GM12878 (cell line): ENCODE results near the gene ERC1. TPM values are rescaled to one million over a fixed set of nuclear protein-coding genes. Genes with fewer than 3 reads are reported as not detected.

Experiments
- ATAC-seq: fragments of 200-7000 bp; cut with Tn5 transposase; 3 replicates; pipeline ENCODE4 v1.9.1; 2020; ENCODE audit warnings: mild to moderate bottlenecking, moderate library complexity
- BruUV-seq: library from RNA; stranded (reverse); fragments of 400-500 nt; replicated peaks from 2 replicates; lab custom pipeline; 2021; lab: Mats Ljungman, UMichigan
- CTCF ChIA-PET: fragments of 300-600 bp; sonication (Branson Sonifier 250); formaldehyde crosslinking; extraction: SDS; loops from one replicate; lab custom pipeline; 2021; ENCODE audit warnings: inconsistent platforms; lab: Yijun Ruan, JAX
- POLR2A ChIA-PET: fragments of 350-600 bp; formaldehyde crosslinking; extraction: SDS; loops from one replicate; lab custom pipeline; 2021; ENCODE audit warnings: inconsistent platforms; lab: Charles Lee
- RAD21 ChIA-PET: fragments of 300-600 bp; sonication (Branson Sonifier 250); formaldehyde crosslinking; loops from one replicate; lab custom pipeline; 2023; ENCODE audit warnings: antibody characterized with exemption; ENCODE audit not compliant: unreplicated experiment; lab: Charles Lee
- SMC1A ChIA-PET: fragments of 300-600 bp; sonication (Branson Sonifier 250); formaldehyde crosslinking; loops from one replicate; lab custom pipeline; 2023; ENCODE audit not compliant: unreplicated experiment, uncharacterized antibody; lab: Charles Lee
- DNase-seq: peaks from one replicate; pipeline ENCODE4 v3.0.0-alpha.2; 2011; ENCODE audit warnings: low read depth, low spot score
- FAIRE-seq: peaks from 3 replicates; lab custom pipeline; 2011; peaks lifted over from hg19 to GRCh38; lab: Jason Lieb, UNC
- H2AFZ ChIP-seq: 2 replicates; pipeline ENCODE4 v1.6.0; 2011; ENCODE audit warnings: low read depth, low read length, control low read depth; ENCODE audit not compliant: control insufficient read depth
- H3K27ac ChIP-seq: 2 replicates; pipeline ENCODE4 v1.5.1; 2011; ENCODE audit warnings: control low read depth; ENCODE audit not compliant: control insufficient read depth, insufficient read depth
- H3K27me3 ChIP-seq, 2 experiments: replicated peaks in 1 of 2; 2 replicates each; pipeline versions ENCODE4 v1.6.0 to v1.6.1; 2011; ENCODE audit warnings: low read length in 1 of 2; ENCODE audit not compliant: control insufficient read depth in 2 of 2, insufficient read depth in 2 of 2
- H3K36me3 ChIP-seq, 2 experiments: 2 replicates each; pipeline ENCODE4 v1.5.1; 2011; ENCODE audit warnings: low read length in 1 of 2; ENCODE audit not compliant: control insufficient read depth in 2 of 2, insufficient read depth in 2 of 2
- H3K4me1 ChIP-seq: 2 replicates; pipeline ENCODE4 v1.6.1; 2011; ENCODE audit warnings: mild to moderate bottlenecking, low read length, moderate library complexity, mixed read lengths; ENCODE audit not compliant: control insufficient read depth, insufficient read depth
- H3K4me2 ChIP-seq: 2 replicates; pipeline ENCODE4 v1.6.0; 2011; ENCODE audit warnings: control low read depth; ENCODE audit not compliant: control insufficient read depth, insufficient read depth
- H3K4me3 ChIP-seq: fragments of 200-600 bp; sonication (generic); 2 replicates; pipeline ENCODE4 v1.5.1; 2016
- H3K79me2 ChIP-seq: 2 replicates; pipeline ENCODE4 v1.6.0; 2011; ENCODE audit warnings: low read length; ENCODE audit not compliant: control insufficient read depth, insufficient read depth
- H3K9ac ChIP-seq: 2 replicates; pipeline ENCODE4 v1.8.0; 2011; ENCODE audit warnings: low read length, control low read depth, mixed read lengths; ENCODE audit not compliant: control insufficient read depth, insufficient read depth
- H3K9me3 ChIP-seq: replicated peaks from 3 replicates; pipeline ENCODE4 v1.5.1; 2011; ENCODE audit warnings: mild to moderate bottlenecking, low read length; ENCODE audit not compliant: control insufficient read depth, insufficient read depth
- H4K20me1 ChIP-seq: 2 replicates; pipeline ENCODE4 v1.6.0; 2011; ENCODE audit not compliant: control insufficient read depth, insufficient read depth
- ETV6 ChIP-seq, 2 experiments: fragments of 450-650 bp in 1 of 2; IDR thresholded peaks in 1 of 2; conservative IDR thresholded peaks in 1 of 2; 2 replicates each; pipeline ENCODE4 v1.6.1; 2014; ENCODE audit warnings: antibody characterized with exemption in 1 of 2, borderline replicate concordance in 1 of 2, low read depth in 1 of 2, mild to moderate bottlenecking in 1 of 2, moderate library complexity in 1 of 2
- GABPA ChIP-seq: IDR thresholded peaks from 2 replicates; pipeline ENCODE4 v1.6.1; 2014; ENCODE audit warnings: antibody characterized with exemption, low read depth, mild to moderate bottlenecking, inconsistent platforms
- HDAC6 ChIP-seq: fragments of 200-600 bp; sonication (generic); IDR thresholded peaks from one replicate; pipeline ENCODE4 v1.8.0; 2017; ENCODE audit warnings: antibody characterized with exemption; ENCODE audit not compliant: unreplicated experiment
- IRF4 ChIP-seq: IDR thresholded peaks from 2 replicates; pipeline ENCODE4 v1.6.1; 2011; ENCODE audit warnings: low read depth, low read length
- MTA3 ChIP-seq: IDR thresholded peaks from 2 replicates; pipeline ENCODE4 v1.6.1; 2012; ENCODE audit warnings: low read length, inconsistent platforms, borderline replicate concordance
- NFIC ChIP-seq: IDR thresholded peaks from 2 replicates; pipeline ENCODE4 v1.6.1; 2012; ENCODE audit warnings: low read depth, mild to moderate bottlenecking, inconsistent platforms, low read length, moderate library complexity
- REST ChIP-seq: IDR thresholded peaks from 2 replicates; pipeline ENCODE4 v1.6.1; 2012; ENCODE audit warnings: mild to moderate bottlenecking, low read depth, low read length
- SPI1 ChIP-seq: IDR thresholded peaks from 2 replicates; pipeline ENCODE4 v1.6.1; 2011; ENCODE audit warnings: low read depth, mild to moderate bottlenecking, low read length, moderate library complexity, borderline replicate concordance; ENCODE audit not compliant: insufficient read depth
- ZNF24 ChIP-seq: fragments of 450-650 bp; IDR thresholded peaks from 2 replicates; pipeline ENCODE4 v1.6.1; 2017; ENCODE audit warnings: antibody characterized with exemption, mild to moderate bottlenecking
- WGBS: methylation state at CpG from one replicate; pipeline ENCODE4 v1.1.6; 2016; ENCODE audit warnings: low lambda C conversion rate; ENCODE audit not compliant: insufficient replicate concordance, insufficient coverage; ENCODE audit errors: missing lambda C conversion rate; 5-methylcytosine and 5-hydroxymethylcytosine counted together
- in situ Hi-C: fragments of 300-500 bp; cut with MboI; formaldehyde crosslinking; loops from 9 replicates; pipeline ENCODE4 v1.14.3; 2018; ENCODE audit warnings: mixed read lengths
- intact Hi-C: fragments of 100-400 bp; cut with micrococcal nuclease; formaldehyde crosslinking; loops from one replicate; pipeline ENCODE4 v1.14.2; 2022; ENCODE audit not compliant: unreplicated experiment
- polyA plus RNA-seq, 11 experiments: library from polyadenylated mRNA; depleted of rRNA in 4 of 11; unstranded in 6 of 11; stranded (reverse) in 5 of 11; fragments of >200 nt; fragmentation: Nextera tagmentation in 4 of 11; fragmentation: Illumina TruSeq in 1 of 11; extraction: Ambion mirVana in 4 of 11; extraction: Trizol in 1 of 11; gene quantifications; 1 replicate in 1 of 11; 2 replicates in 10 of 11; pipeline versions ENCODE4 v1.2.1 to v1.2.3, GENCODE V29; 2011 to 2016; ENCODE audit warnings: inconsistent platforms in 2 of 11, missing spikeins in 2 of 11, low read depth in 1 of 11
- total RNA-seq, 4 experiments: library from RNA; depleted of rRNA in 3 of 4; stranded (reverse); fragments of >200 nt in 3 of 4; fragmentation: Illumina TruSeq in 1 of 4; extraction: Trizol in 1 of 4; gene quantifications; 2 replicates each; pipeline versions ENCODE4 v1.2.1 to v1.2.3, GENCODE V29; 2013 to 2021

ERC1 gene
- total and polyA plus RNA-seq, 10 of the 15 experiments (the other 5 are each of a cell fraction or from before 2014, with no cell fraction given): 0.75 to 8.0 (median 5.0) TPM

GRCh38 chr12:1456885-1457284 lies 465.9 kb downstream of the ERC1 start (continued):
- TF ChIP-seq ETV6 (conservative IDR thresholded peaks at IDR 0.05 in 1 of 2, IDR thresholded peaks at IDR 0.05 in 1 of 2; ENCODE audit: borderline replicate concordance in 1 of 2, low read depth in 1 of 2) (no peak), IRF4 (no peak)
- TF ChIP-seq, all 136 proteins: peak for 0

GRCh38 chr12:1457901-1458300 lies 466.9 kb downstream of the ERC1 start:
- Histone ChIP-seq H3K27me3 (no peaks in the 10 kb centered on the region), H3K4me1 (no peaks in the 10 kb centered on the region), H3K9ac (no peak overlapping the region), H3K4me3 (no peak overlapping the region), H3K4me2 (no peak overlapping the region), H2AFZ (no peak overlapping the region), H3K27ac (no peak overlapping the region), H4K20me1 (no peaks in the 10 kb centered on the region), H3K36me3 (no peaks in the 10 kb centered on the region), H3K9me3 (no peaks in the 10 kb centered on the region; the same call in 2 of the 3 replicates), H3K79me2 (no peaks in the 10 kb centered on the region)
- WGBS: 52% methylated on average over 1 of the region's 1 CpG
- TF ChIP-seq HDAC6 (no peak), MTA3 (no peak), NFIC (no peak), SPI1 (no peak)
- BruUV-seq: no TSS peak
- intact Hi-C loops (no loop called here), in situ Hi-C loops (no loop called here)
- ChIA-PET RAD21 (no interaction called here), CTCF (interaction anchor here (0.7 to 1.5 kb wide), 3 partner anchors 12 to 340 kb away, joined by 3 to 4 read pairs (median 3); no protein-coding TSS in a partner anchor), POLR2A (no interaction called here), SMC1A (interaction anchor here (0.9 to 1.2 kb wide), 3 partner anchors 15 to 99 kb away, joined by 3 read pairs; no protein-coding TSS in a partner anchor)
- DNase-seq (no peak), FAIRE-seq (no peak), ATAC-seq (no peak)

- BruUV-seq: no TSS peak
- Histone ChIP-seq H2AFZ (no peak overlapping the region), H3K4me2 (no peak overlapping the region), H3K27me3 (no peaks in the 10 kb centered on the region)
- WGBS: 29% methylated on average over 2 of the region's 2 CpGs
- TF ChIP-seq GABPA (no peak), ZNF24 (peak; percentile 87), REST (no peak)
- TF ChIP-seq, all 136 proteins: peak for 1
- no peaks in the 10 kb centered on the region for H3K9me3 ChIP-seq
- no peaks in the 10 kb centered on the region for H4K20me1 ChIP-seq
- intact Hi-C loops: no loop called here
- DNase-seq (no peak), ATAC-seq (no peak), FAIRE-seq (no peak)
- H3K9ac ChIP-seq: no peak overlapping the region
- H3K36me3 ChIP-seq: no peaks in the 10 kb centered on the region
- ChIA-PET SMC1A (no interaction called here), RAD21 (no interaction called here), CTCF (no interaction called here), POLR2A (no interaction called here)
- H3K79me2 ChIP-seq: no peaks in the 10 kb centered on the region
- no peak overlapping the region for H3K27ac ChIP-seq
- H3K4me3 ChIP-seq: no peak overlapping the region
- in situ Hi-C loops: no loop called here
- H3K4me1 ChIP-seq: no peaks in the 10 kb centered on the region
These were observed 468.3 kb downstream of the ERC1 start for GRCh38 chr12:1459339-1459738.
